ENCODE results near the gene PIK3C2G.
"Not testable (repeated sequence)": the region's sequence is repeated elsewhere in the genome, so short reads cannot be mapped to it uniquely, and the experiment has no call there.

The PIK3C2G gene

DNA sequence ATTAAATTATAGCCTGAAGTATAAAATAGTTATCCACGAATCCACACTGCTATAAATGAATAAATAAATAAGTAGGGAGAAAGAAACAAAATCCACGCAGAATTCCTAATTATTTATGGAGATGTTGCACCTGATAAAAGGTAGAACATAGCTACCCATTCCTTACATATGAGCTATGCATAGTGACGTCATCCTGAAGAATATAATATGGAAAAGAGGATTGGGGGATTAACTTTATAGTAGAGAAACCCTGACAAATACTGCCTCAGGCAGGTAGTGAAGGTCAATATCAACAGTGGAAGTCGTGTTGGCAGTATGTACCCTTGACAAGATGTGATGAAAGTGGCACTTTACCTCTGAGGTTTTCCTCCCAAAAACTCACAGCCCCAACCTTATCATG, 394.0 kb downstream of the PIK3C2G start:
- no peak for DNase-seq

DNA sequence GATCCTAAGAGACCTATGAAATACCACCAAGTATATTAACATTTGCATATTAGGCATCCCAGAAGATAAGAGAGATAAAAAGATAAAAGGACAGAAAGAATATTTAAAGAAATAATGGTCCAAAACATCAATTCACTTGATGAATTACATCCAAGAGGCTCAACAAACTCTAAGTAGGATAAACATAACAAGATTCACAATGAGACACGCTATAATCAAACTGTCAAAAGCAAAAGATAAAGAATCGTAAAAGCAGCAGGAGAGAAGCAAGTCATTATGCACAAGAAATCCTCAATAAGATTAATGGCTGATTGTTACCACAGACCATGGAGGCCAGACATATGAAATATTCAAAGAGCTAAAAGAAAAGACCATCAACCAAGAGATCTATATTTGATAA, 396.9 kb downstream of the PIK3C2G start:
- DNase-seq, result no peak

DNA sequence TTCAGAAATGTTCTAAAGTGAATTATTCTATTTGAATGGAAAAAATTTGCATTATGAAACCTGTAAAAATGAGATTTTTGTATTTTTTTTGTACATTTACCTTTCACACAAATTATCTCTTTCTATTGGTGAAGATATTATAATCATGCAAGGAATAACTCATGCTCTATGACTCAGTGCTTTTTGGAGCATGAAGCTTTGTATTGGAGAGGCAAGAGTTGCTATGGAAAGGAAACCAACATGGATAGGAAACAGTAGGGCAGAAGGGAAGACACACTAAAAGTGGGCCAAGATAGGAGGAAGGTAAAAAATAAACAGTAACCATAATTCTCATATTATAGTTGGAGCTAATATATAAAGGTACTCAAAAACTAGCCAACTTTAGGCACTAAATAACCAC, 397.5 kb downstream of the PIK3C2G start:
- no peak for DNase-seq

DNA sequence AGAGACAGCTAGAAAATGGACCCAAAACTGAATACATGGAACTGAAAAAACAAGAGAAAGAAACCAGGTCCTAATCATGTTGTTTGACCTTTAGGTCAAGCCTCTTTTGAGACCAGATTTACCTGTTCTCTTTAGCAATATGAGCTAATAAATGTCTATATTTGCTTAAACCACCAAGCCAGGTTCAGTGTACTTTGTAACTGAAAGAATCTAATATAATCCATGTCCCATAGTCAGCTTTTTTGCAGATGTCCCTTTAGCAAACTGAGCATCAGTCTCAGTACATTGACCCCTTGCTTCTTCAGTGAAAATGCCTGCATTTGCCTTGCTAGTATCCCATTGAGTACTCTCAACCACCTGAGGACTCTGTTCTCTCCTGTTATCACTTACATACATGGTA, 414.8 kb downstream of the PIK3C2G start:
- no peak for DNase-seq

DNA sequence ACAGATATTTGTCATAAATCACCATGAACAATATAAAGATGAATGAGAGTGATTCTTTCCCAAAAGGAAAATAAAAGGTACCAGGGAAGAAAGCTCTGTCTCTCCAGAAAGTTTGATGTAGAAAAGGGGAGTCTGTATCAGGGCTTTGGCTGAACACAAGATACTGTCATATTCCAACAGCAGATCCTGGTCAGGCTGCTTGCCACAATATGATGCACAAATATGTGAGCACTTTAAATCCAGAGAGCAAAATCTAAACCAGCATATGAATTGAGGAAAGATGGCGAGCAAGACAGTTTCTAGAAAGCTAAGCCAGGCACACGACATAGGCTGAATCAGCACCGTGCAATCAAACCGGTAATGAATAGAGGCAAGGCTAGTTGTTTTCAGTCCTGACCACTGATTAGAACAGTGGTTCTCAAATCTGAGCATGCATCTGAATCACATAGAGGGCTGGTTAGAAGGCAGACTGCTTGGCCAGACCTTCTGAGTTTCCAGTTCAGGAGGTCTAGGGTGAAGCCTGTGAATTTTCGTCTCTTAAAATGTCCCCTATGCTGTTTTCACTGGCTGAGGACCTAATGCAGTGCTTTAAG, 415.8 kb downstream of the PIK3C2G start:
- no peak for DNase-seq

DNA sequence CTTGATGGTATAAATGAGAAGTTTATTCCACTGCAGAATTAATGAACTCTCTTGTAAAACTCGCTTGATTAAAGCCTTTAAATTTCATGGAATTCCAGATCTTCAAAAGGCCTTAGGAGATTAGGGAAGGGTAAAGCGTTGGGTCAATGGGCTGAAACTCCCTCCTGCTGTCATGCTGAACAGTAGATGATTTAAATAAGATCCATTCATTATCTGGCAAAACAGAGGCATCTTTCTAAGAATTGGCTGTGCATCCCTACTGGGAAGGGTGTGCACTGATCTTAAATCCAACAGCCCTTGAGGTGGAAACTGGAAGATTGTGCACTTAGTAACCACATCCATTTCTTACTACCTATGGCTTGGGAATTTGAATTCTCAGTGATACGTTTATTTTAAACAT, 420.5 kb downstream of the PIK3C2G start:
- DNase-seq, result no peak

DNA sequence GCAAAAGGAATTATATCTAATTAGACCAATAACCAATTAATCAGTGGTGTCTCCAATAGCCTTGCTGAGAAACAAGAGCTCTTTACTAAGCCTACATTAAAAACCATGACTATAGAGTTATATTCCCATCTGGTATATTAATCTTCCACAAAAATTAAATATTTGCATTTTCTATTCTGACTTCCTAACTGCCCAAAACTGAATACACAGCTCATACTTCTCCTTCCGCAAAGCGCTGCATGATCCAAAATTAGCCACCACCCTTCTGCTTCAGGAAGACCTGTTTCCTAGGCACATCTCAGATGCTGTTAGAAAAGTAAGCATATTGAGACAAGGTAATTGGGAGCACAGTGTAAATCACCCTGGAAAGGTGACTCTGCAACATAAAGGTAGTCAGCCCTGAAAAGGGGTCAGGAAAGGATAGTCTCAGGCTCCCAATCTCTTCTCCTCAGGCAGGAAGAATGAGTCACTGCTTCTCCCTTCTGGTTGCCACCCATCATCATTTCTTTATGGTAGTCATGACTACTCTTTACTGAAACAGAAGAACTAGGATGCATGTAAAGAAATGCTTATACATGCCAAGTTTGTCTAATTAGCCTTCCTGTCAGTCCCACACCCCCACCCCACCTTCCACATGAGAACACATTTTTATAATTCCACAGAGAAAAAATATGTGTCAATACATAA, 422.2 kb downstream of the PIK3C2G start:
- no peak for DNase-seq

DNA sequence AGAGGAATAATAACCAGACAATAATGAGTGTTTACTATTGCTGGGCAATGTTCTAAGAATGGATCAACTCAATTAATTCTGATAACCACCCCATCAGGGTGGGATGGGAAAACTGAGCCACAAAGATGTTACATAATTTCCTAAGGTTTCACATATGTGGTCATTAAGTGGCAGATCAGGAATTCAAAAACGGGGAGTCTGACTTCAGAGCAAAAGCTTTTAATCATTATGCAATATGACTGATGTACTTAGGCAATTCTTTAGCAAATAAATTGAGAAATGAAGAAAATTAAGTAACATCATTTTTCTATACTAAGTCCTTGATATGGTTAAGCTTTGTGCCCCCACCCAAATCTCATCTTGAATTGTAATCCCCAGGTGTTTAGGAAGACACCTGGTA, 423.1 kb downstream of the PIK3C2G start:
- no peak for DNase-seq

DNA sequence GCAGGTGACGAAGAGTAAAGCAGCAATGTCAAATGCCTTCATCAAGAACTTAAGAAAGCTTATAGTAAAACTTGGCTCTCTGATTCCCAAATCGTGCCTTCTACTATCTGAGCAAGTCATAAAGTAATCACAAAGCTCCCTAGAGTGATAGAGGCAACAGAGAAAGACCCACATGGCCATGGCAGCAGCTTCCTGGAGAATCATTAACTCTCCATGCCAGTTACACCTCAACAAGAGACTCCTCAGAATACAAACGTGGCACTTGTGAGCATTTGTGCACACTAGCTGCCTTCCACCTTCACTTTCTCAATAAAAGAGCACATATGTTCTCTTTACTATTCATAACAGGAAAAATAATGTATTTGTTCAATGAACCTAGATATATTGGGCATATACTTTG, 428.5 kb downstream of the PIK3C2G start:
- DNase-seq, result no peak

DNA sequence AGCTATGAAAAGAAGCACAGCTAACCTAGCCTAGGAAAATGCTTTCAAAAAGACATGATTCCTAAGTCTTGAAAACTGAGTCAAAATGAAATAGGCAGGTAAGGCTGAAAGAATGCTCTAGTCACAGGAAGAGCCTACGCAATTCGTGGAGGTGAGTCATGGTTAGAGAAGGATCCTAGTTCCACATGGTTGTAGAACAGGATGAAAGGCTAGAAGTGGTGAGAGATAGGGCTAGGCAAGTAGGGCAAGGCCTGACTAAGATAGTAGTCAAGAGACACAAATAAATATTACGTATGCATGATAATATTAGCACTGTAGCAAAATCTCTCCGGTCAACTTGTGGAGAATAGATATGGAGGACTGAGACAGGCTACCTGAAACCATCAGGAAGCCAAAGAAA, 429.3 kb downstream of the PIK3C2G start:
- DNase-seq, result no peak

DNA sequence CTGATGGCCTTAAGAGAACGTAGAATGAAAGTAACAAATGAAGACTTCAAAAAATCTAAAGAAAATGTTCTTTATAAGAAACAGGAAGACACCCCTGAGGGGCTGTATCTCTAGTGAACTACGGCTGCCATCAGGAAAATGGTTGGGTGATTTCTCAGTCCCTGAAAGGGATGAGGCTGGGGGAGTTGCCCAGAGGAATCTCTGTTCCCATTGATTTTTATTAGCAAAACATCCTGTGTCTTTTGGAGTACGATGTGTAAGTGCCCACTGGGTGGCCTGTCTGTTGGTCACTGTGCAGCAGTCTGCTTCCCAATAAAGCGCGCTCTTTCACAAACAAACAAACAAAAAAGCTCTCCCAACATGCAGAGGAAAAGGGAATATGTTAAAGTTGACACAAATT, 432.7 kb downstream of the PIK3C2G start:
- DNase-seq, result not testable (repeated sequence)

DNA sequence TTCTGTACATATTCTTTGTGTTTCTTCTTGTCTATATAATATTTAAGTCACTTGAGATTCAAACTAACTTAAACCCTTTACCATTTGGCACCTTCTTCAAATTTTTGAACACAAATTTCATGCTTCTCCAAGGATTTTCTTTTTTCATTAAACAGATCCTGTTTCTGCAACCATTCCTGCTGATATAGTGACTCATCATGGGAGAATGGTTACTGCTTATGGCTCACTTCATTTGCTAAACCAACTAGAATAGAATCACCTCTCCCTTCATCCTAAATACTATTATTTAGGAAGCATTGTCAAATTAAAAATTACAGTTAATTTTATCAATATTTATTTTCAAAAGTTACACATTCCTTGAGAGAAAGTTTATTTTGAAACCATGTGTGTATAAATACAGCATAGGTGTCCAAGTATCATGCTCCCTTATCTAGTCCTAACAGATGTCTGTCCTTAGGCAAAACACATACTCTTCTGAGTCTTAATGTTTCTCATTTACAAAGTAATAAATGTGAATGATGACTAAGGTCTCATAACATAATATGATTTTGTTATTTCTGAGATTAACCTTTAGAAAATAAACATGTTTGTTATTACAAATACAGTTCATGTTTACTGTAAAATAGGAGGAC, 435.8 kb downstream of the PIK3C2G start:
- DNase-seq, result no peak
